Measurements from ENCODE around the gene ASTN2. TPM values are rescaled to one million over a fixed set of nuclear protein-coding genes. Genes with fewer than 3 reads are reported as not detected.

Gene ASTN2
- total RNA-seq, 4 donors from 2014 or later = 3.3 to 10.2 (median 6.3) TPM

DNA sequence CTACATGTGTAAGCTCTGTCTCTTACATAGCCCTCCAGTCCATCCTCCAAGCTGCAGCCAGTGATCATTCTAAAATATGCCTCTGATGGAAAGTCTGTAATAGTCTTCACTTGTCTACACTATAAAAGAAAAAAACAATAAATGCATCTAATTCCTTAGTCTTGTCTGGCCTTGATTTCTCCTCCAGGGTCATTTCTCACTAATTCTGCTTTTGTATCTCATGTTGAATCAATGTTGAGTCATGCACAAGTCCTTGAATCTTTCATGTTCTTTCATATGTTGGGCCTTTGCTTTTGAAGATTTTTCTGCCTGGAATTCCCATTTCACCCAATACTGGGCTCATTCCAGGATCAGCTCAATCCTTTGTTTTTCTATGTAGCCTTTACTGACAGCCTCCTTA lies 848.9 kb downstream of the ASTN2 start:
- no peak overlapping the region for H3K27ac ChIP-seq

DNA sequence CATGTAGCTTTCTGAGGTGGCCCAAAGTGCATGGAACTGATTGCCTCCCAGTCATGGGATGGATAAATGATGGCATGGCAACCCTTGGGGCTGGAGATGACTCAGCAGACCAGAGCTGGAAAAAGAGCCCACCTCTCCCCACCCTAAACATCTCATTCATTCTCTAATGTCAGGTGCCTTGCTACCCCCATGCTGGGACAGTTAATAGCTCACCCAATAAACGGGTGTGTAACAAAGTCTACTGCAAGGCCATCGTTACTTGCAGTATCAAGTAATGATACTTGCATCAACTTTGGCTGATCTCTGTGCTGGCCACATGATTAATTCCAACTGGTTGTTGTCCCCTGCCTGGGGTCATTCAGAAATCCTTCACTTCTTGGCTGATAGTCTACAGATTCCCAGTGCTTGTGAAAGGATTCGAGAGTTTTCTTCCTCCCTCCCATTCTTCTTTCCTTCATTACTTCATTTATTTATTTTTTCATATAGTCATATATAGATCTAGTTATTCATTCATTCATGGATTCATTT lies 850.5 kb downstream of the ASTN2 start:
- no peak for DNase-seq
- TF ChIP-seq, protein P1, sequence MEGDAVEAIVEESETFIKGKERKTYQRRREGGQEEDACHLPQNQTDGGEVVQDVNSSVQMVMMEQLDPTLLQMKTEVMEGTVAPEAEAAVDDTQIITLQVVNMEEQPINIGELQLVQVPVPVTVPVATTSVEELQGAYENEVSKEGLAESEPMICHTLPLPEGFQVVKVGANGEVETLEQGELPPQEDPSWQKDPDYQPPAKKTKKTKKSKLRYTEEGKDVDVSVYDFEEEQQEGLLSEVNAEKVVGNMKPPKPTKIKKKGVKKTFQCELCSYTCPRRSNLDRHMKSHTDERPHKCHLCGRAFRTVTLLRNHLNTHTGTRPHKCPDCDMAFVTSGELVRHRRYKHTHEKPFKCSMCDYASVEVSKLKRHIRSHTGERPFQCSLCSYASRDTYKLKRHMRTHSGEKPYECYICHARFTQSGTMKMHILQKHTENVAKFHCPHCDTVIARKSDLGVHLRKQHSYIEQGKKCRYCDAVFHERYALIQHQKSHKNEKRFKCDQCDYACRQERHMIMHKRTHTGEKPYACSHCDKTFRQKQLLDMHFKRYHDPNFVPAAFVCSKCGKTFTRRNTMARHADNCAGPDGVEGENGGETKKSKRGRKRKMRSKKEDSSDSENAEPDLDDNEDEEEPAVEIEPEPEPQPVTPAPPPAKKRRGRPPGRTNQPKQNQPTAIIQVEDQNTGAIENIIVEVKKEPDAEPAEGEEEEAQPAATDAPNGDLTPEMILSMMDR (IDR thresholded peaks at IDR 0.05) = no peak
- no peak for TF ChIP-seq POLR2A (IDR thresholded peaks at IDR 0.05)
- no peak overlapping the region for H3K27ac ChIP-seq
- H3K4me1 ChIP-seq = peaks cover 0 to 14% (median 2%) of the 10 kb centered on the region in 4 donors
- no peaks in the 10 kb centered on the region for H3K9me3 ChIP-seq
- H3K27me3 ChIP-seq = no peaks in the 10 kb centered on the region
- no peak overlapping the region for H3K4me3 ChIP-seq
- no peaks in the 10 kb centered on the region for H3K36me3 ChIP-seq

More for the DNA sequence above, 848.9 kb downstream of the ASTN2 start:
- H3K4me1 ChIP-seq = peaks cover 0 to 14% (median 2%) of the 10 kb centered on the region in 4 donors
- DNase-seq = no peak
- H3K4me3 ChIP-seq = no peak overlapping the region
- TF ChIP-seq, protein P1 (IDR thresholded peaks at IDR 0.05) = no peak
- TF ChIP-seq POLR2A (IDR thresholded peaks at IDR 0.05) = no peak
- no peaks in the 10 kb centered on the region for H3K27me3 ChIP-seq
- no peaks in the 10 kb centered on the region for H3K9me3 ChIP-seq
- no peaks in the 10 kb centered on the region for H3K36me3 ChIP-seq

DNA sequence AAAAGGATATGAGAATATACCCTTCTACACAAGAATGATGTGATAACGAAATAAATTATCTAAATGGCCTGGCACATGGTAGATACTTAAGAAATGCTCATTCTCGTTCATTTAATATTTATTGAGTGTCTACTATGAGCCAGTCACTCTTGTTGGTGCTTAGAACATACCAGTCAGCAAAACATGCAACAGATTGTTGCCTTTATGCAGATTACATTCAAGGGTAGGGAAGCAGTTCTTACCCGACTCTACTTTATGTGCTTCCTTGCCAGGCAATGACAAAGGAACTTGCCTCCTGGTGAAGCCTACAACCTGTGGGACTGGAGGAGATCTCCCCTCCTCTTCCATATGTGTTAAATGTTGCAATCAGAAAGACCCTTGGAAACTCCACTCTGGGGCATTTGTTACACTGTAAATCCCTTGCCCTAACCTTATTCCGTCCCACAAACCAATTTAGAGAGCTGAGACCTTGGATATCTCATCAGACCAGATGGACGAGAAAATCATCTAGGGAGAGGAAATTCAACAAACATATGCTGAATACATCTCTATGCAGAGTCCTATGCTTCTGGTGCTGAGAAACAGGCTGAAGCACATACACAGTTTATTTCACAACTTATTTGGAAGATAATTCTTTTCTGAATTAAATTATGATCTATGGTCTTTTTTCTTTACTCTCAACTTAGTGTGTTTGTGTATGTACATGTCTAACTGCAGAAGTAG lies 855.9 kb downstream of the ASTN2 start:
- Histone ChIP-seq H3K27ac (no peak overlapping the region), H3K4me1 (no peaks in the 10 kb centered on the region), H3K27me3 (no peaks in the 10 kb centered on the region), H3K9me3 (no peaks in the 10 kb centered on the region), H3K4me3 (no peak overlapping the region), H3K36me3 (no peaks in the 10 kb centered on the region)
- DNase-seq = no peak
- TF ChIP-seq, protein P1 (IDR thresholded peaks at IDR 0.05) = no peak
- TF ChIP-seq POLR2A (IDR thresholded peaks at IDR 0.05) = no peak

DNA sequence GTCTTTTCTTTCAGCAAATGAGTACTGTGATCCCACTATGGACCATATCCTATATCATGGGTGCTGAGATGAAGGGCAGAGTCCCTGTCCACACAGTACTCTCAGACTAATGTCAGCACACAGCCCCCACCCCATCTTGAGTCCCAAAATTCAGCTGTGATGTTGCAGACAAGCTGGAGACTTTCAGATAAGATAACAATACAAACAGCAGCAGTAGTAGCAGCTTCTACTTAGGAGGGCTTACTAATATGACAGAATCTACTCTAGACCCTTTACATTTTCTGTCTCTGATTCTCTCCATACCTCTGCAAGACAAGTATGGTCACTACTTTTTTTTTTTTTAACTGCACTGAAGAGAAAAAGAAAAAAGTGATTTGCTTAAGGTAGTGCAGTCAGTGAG lies 856.8 kb downstream of the ASTN2 start:
- TF ChIP-seq POLR2A (IDR thresholded peaks at IDR 0.05) = no peak
- TF ChIP-seq, protein P1 (IDR thresholded peaks at IDR 0.05) = no peak
- no peaks in the 10 kb centered on the region for H3K4me1 ChIP-seq
- DNase-seq = no peak
- no peak overlapping the region for H3K4me3 ChIP-seq
- H3K36me3 ChIP-seq = no peaks in the 10 kb centered on the region
- H3K27ac ChIP-seq = no peak overlapping the region
- no peaks in the 10 kb centered on the region for H3K27me3 ChIP-seq
- H3K9me3 ChIP-seq = no peaks in the 10 kb centered on the region

DNA sequence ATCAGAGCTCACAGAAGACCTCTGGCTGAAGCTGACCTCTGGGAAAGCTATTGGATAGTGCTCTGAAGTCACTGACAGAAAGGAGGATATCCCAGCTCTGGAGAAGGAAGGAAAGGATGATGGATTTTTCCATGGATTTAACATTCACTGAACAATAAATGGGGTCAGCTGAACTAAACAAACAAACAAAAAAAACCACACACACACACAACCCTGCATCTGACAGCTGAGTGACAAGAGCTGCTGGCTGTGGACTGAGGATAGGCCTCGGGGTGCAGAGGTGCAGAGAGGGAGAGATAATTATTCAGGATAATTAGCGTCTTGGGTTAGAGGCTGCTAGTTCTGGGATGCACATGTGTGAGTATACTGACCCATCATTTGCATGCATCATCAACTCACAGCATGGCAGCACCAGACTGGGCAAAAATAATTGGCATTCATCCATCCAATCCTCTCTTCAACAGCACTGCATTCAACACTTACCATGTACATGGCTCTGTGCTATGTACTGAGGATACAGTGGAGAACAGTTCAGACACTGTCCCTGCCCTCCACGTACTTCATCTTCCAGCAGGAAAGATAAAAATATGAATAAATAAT lies 859.2 kb downstream of the ASTN2 start:
- no peaks in the 10 kb centered on the region for H3K9me3 ChIP-seq
- DNase-seq = no peak
- no peaks in the 10 kb centered on the region for H3K27me3 ChIP-seq
- no peak overlapping the region for H3K27ac ChIP-seq
- H3K36me3 ChIP-seq = no peaks in the 10 kb centered on the region
- no peak overlapping the region for H3K4me3 ChIP-seq
- TF ChIP-seq POLR2A (IDR thresholded peaks at IDR 0.05) = no peak
- TF ChIP-seq, protein P1 (IDR thresholded peaks at IDR 0.05) = no peak
- peaks cover 0 to 7% (median 0%) of the 10 kb centered on the region in 4 donors for H3K4me1 ChIP-seq

All from Peyer's patch (tissue), 4 donors.